HCT116 (cell line): ENCODE data around the gene DHCR24. TPM values are rescaled to one million over a fixed set of nuclear protein-coding genes. Genes with fewer than 3 reads are reported as not detected.

Experiments
- ATAC-seq: fragments of 200-7000 bp; cut with Tn5 transposase; 2 replicates; pipeline ENCODE4 v1.9.1; 2020; ENCODE audit warnings: mild to moderate bottlenecking, moderate library complexity
- BruUV-seq: library from RNA; stranded (reverse); fragments of 400-500 nt; replicated peaks from 2 replicates; lab custom pipeline; 2021; lab: Mats Ljungman, UMichigan
- CTCF ChIA-PET: fragments of 300-600 bp; sonication (Branson Sonifier 250); formaldehyde crosslinking; loops from one replicate; lab custom pipeline; 2021; ENCODE audit warnings: antibody characterized with exemption; lab: Charles Lee
- POLR2A ChIA-PET: fragments of 300-600, 350-600 bp; sonication (Branson Sonifier 250); formaldehyde crosslinking; loops from one replicate; lab custom pipeline; 2021; ENCODE audit warnings: antibody characterized with exemption; lab: Charles Lee
- RAD21 ChIA-PET, 2 experiments: fragments of 300-600 bp; sonication (Branson Sonifier 250); formaldehyde crosslinking; loops; one replicate each; lab custom pipeline; 2023; ENCODE audit warnings: low total read pairs in 2 of 2; ENCODE audit not compliant: uncharacterized antibody in 2 of 2, unreplicated experiment in 2 of 2, low non-redundant PET in 1 of 2; lab: Charles Lee
- DNase-seq: peaks from one replicate; pipeline ENCODE4 v3.0.0-alpha.2; 2010; ENCODE audit warnings: low read depth, low spot score
- H2AFZ ChIP-seq: fragments of 200-600 bp; shearing (Covaris generic), sonication (generic); 2 replicates; pipeline ENCODE4 v1.6.1; 2017; ENCODE audit warnings: low read depth, mixed run types, mixed read lengths, antibody characterized with exemption, low read length; ENCODE audit not compliant: poor library complexity, severe bottlenecking
- H3K27ac ChIP-seq: 2 replicates; pipeline ENCODE4 v1.5.1; 2012; ENCODE audit warnings: low read depth, low read length
- H3K27me3 ChIP-seq: fragments of 200-600 bp; sonication (generic); 2 replicates; pipeline ENCODE4 v1.6.1; 2016; ENCODE audit warnings: mixed run types, low read length, mixed read lengths; ENCODE audit not compliant: insufficient read depth
- H3K36me3 ChIP-seq, 2 experiments: fragments of 200-500 bp in 1 of 2; fragments of 200-600 bp in 1 of 2; sonication (Bioruptor generic) in 1 of 2; sonication (generic) in 1 of 2; 2 replicates each; pipeline versions ENCODE4 v1.5.1 to v1.6.1; 2014 to 2016; ENCODE audit warnings: low read length in 2 of 2, inconsistent platforms in 1 of 2, mixed read lengths in 1 of 2, mixed run types in 1 of 2; ENCODE audit not compliant: insufficient read depth in 2 of 2, control insufficient read depth in 1 of 2
- H3K4me1 ChIP-seq, 2 experiments: fragments of 200-600 bp in 1 of 2; sonication (generic) in 1 of 2; 2 replicates each; pipeline versions ENCODE4 v1.5.1 to v1.6.1; 2012 to 2017; ENCODE audit warnings: low read length in 2 of 2, inconsistent platforms in 1 of 2, mild to moderate bottlenecking in 1 of 2, mixed read lengths in 1 of 2, mixed run types in 1 of 2, moderate library complexity in 1 of 2; ENCODE audit not compliant: insufficient read depth in 2 of 2, control insufficient read depth in 1 of 2
- H3K4me2 ChIP-seq: fragments of 200-600 bp; sonication (generic); 2 replicates; pipeline ENCODE4 v1.6.1; 2017; ENCODE audit warnings: mixed run types, low read length, mixed read lengths
- H3K4me3 ChIP-seq, 2 experiments: fragments of 200-600 bp in 1 of 2; sonication (generic) in 1 of 2; replicated peaks in 1 of 2; 2 replicates each; pipeline ENCODE4 v1.5.1; 2011 to 2016; ENCODE audit warnings: low read length in 2 of 2, control low read depth in 1 of 2, low read depth in 1 of 2, mild to moderate bottlenecking in 1 of 2, mixed read lengths in 1 of 2, mixed run types in 1 of 2
- H3K79me2 ChIP-seq: fragments of 200-600 bp; sonication (generic); 2 replicates; pipeline ENCODE4 v1.6.1; 2017; ENCODE audit warnings: mild to moderate bottlenecking, mixed run types, low read length, moderate library complexity, mixed read lengths; ENCODE audit not compliant: insufficient read depth
- H3K9ac ChIP-seq: fragments of 200-600 bp; sonication (generic); 2 replicates; pipeline ENCODE4 v1.6.1; 2016; ENCODE audit warnings: low read length, mixed read lengths
- H3K9me2 ChIP-seq: fragments of 200-600 bp; sonication (generic), shearing (Covaris generic); 2 replicates; pipeline ENCODE4 v1.6.1; 2017; ENCODE audit warnings: mixed run types, mild to moderate bottlenecking, moderate library complexity; ENCODE audit not compliant: insufficient read depth
- H3K9me3 ChIP-seq, 2 experiments: fragments of 200-500 bp in 1 of 2; fragments of 200-600 bp in 1 of 2; sonication (Bioruptor generic) in 1 of 2; sonication (generic) in 1 of 2; 2 replicates each; pipeline ENCODE4 v1.6.1; 2014 to 2017; ENCODE audit warnings: low read length in 2 of 2, mixed read lengths in 2 of 2, inconsistent platforms in 1 of 2, low read depth in 1 of 2, mild to moderate bottlenecking in 1 of 2, mixed run types in 1 of 2, moderate library complexity in 1 of 2; ENCODE audit not compliant: control insufficient read depth in 1 of 2, insufficient read depth in 1 of 2
- H4K20me1 ChIP-seq: fragments of 200-600 bp; sonication (generic), shearing (Covaris generic); 2 replicates; pipeline ENCODE4 v1.6.1; 2017; ENCODE audit warnings: mixed run types, mild to moderate bottlenecking, moderate library complexity; ENCODE audit not compliant: insufficient read depth
- ATF3 ChIP-seq: IDR thresholded peaks from 2 replicates; pipeline ENCODE4 v1.6.1; 2012
- CBX3 ChIP-seq: IDR thresholded peaks from 2 replicates; pipeline ENCODE4 v1.6.1; 2012; ENCODE audit warnings: low read depth
- CEBPB ChIP-seq: IDR thresholded peaks from 2 replicates; pipeline ENCODE4 v1.6.1; 2012; ENCODE audit warnings: low read depth
- ELF1 ChIP-seq: IDR thresholded peaks from 2 replicates; pipeline ENCODE4 v1.6.1; 2012; ENCODE audit warnings: low read depth, borderline replicate concordance
- EZH2 ChIP-seq: fragments of 200-600 bp; sonication (generic); IDR thresholded peaks from 2 replicates; pipeline ENCODE4 v1.6.1; 2017; ENCODE audit warnings: antibody characterized with exemption, mixed run types
- JUND ChIP-seq: IDR thresholded peaks from 2 replicates; pipeline ENCODE4 v1.6.1; 2012
- MAX ChIP-seq: IDR thresholded peaks from 2 replicates; pipeline ENCODE4 v1.6.1; 2012
- POLR2AphosphoS5 ChIP-seq: IDR thresholded peaks from 2 replicates; pipeline ENCODE4 v1.6.1; 2011; ENCODE audit warnings: mild to moderate bottlenecking, low read depth, low read length, moderate library complexity
- RAD21 ChIP-seq: IDR thresholded peaks from 2 replicates; pipeline ENCODE4 v1.6.1; 2012; ENCODE audit warnings: low read depth, mild to moderate bottlenecking
- TCF7L2 ChIP-seq: IDR thresholded peaks from 2 replicates; pipeline ENCODE4 v1.7.0; 2011; ENCODE audit warnings: borderline replicate concordance, inconsistent platforms; ENCODE audit not compliant: insufficient read depth, insufficient read length; ENCODE audit errors: extremely low read depth
- ZBTB33 ChIP-seq: IDR thresholded peaks from 2 replicates; pipeline ENCODE4 v1.6.1; 2011; ENCODE audit warnings: mild to moderate bottlenecking, low read length, moderate library complexity; ENCODE audit not compliant: insufficient replicate concordance; ENCODE audit errors: extremely low read depth
- intact Hi-C: fragments of 100-400 bp; cut with micrococcal nuclease; formaldehyde crosslinking; loops from 2 replicates; pipeline ENCODE4 v1.10.0; 2022
- total RNA-seq: library from RNA; stranded (reverse); gene quantifications from one replicate; pipeline ENCODE4 v1.2.1, GENCODE V29; 2021; ENCODE audit not compliant: unreplicated experiment
- TF ChIP-seq, protein P1 (sequence below), 3 experiments: fragments of 200-600 bp in 1 of 3; sonication (generic) in 1 of 3; IDR thresholded peaks in 2 of 3; conservative IDR thresholded peaks in 1 of 3; 2 replicates each; pipeline ENCODE4 v1.5.1; 2012 to 2017; ENCODE audit warnings: low read depth in 2 of 3, low read length in 2 of 3, antibody characterized with exemption in 1 of 3, borderline replicate concordance in 1 of 3, control low read depth in 1 of 3, mild to moderate bottlenecking in 1 of 3, mixed read lengths in 1 of 3, mixed run types in 1 of 3, moderate library complexity in 1 of 3; ENCODE audit not compliant: insufficient read depth in 1 of 3

DHCR24 gene
- total RNA-seq, 1 experiment from 2014 or later = 132 TPM

DNA sequence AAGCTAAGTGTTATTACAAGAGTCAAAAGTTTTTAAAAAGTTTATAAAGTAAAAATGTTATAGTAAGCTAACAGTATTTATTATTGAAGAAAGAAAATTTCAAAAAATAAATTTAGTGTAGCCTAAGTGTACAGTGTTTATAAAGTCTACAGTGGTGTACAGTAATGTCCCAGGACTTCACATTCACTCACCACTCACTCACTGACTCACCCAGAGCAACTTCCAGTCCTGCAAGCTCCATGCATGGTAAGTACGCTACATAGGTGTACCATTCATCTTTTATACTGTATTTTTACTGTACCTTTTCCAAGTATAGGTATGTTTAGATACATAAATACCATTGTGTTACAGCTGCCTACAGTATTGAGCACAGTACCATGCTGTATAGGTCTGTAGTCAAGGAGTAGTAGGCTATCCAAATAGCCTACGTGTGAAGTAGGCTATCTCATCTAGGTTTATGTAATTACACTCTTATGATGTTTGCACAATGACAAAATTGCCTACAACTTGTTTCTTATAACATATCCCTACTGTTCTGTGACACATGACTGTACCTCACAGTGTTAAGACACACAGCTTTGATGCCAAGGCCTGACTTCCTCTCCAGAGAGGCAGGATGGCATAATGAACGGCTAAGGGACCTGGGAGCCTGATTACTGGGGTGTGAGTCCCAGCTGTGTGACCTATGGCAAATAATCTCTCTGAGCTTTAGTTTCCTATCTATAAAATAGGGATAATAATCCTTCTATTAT is 12.7 kb downstream of the DHCR24 start:
- no TSS peak for BruUV-seq
- H3K36me3 ChIP-seq = peaks cover 39 to 50% of the 10 kb centered on the region in 2 experiments; a peak in 3 of 4 replicates
- DNase-seq = no peak

More for the DNA sequence above, 12.7 kb downstream of the DHCR24 start:
- CTCF ChIA-PET = no interaction called here
- peaks cover 9% of the 10 kb centered on the region for H3K79me2 ChIP-seq
- H2AFZ ChIP-seq = no peak overlapping the region
- POLR2A ChIA-PET = interaction anchor here (1.0 kb wide), 1 partner anchor 12 kb away, joined by 5 read pairs; the partner anchor contains the start of gene DHCR24
- intact Hi-C loops = no loop called here
- ATAC-seq = no peak
- TF ChIP-seq, protein P1, sequence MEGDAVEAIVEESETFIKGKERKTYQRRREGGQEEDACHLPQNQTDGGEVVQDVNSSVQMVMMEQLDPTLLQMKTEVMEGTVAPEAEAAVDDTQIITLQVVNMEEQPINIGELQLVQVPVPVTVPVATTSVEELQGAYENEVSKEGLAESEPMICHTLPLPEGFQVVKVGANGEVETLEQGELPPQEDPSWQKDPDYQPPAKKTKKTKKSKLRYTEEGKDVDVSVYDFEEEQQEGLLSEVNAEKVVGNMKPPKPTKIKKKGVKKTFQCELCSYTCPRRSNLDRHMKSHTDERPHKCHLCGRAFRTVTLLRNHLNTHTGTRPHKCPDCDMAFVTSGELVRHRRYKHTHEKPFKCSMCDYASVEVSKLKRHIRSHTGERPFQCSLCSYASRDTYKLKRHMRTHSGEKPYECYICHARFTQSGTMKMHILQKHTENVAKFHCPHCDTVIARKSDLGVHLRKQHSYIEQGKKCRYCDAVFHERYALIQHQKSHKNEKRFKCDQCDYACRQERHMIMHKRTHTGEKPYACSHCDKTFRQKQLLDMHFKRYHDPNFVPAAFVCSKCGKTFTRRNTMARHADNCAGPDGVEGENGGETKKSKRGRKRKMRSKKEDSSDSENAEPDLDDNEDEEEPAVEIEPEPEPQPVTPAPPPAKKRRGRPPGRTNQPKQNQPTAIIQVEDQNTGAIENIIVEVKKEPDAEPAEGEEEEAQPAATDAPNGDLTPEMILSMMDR (IDR thresholded peaks at IDR 0.05 in 2 of 3, conservative IDR thresholded peaks at IDR 0.05 in 1 of 3; ENCODE audit: borderline replicate concordance in 1 of 3, insufficient read depth in 1 of 3, low read depth in 2 of 3, low read length in 2 of 3) = no peak
- TF ChIP-seq EZH2 = no peak
- no peak for TF ChIP-seq ATF3
- no peak for TF ChIP-seq TCF7L2
- no peak for TF ChIP-seq RAD21
- TF ChIP-seq ELF1 = no peak
- TF ChIP-seq CBX3 = no peak
- TF ChIP-seq ZBTB33 = no peak
- TF ChIP-seq CEBPB = no peak
- TF ChIP-seq MAX = no peak
- TF ChIP-seq JUND = no peak
- TF ChIP-seq POLR2AphosphoS5 = no peak
- no peak overlapping the region for H3K9ac ChIP-seq
- no peaks in the 10 kb centered on the region for H3K27me3 ChIP-seq
- H3K4me2 ChIP-seq = no peak overlapping the region
- no peaks in the 10 kb centered on the region for H3K9me2 ChIP-seq
- H3K4me1 ChIP-seq = peaks cover 0 to 11% of the 10 kb centered on the region in 2 experiments; a peak in 2 of 4 replicates
- no peak overlapping the region for H3K27ac ChIP-seq
- RAD21 ChIA-PET = no interaction called here
- H4K20me1 ChIP-seq = no peaks in the 10 kb centered on the region
- no peaks in the 10 kb centered on the region for H3K9me3 ChIP-seq
- no peak overlapping the region for H3K4me3 ChIP-seq
